CD4-positive, alpha-beta T cell treated with Interleukin-17A for 4 hours (primary cell): ENCODE results near the gene BCO1.

Experiments used
- DNase-seq: peaks from one replicate; pipeline ENCODE4 v3.0.0-alpha.2; 2020; ENCODE audit warnings: mixed read lengths

BCO1 gene

DNA sequence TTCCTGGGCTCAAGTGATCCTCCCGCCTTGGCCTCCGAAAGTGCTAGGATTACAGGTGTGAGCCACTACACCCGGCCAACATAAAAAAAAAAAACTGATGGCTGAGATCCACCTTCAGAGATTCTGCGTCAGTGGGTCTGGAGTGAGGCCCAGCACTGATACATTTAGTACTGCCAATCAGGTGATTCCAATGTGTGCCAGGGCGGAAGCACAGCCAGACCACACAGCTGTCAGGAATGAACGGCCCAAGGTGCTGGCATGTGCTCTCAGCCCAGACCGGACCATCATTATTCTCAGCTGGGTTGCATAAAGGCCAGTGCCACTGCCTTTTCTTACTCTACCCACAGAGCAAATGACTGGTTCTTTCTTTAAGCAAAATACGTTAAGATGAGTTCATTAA is 1.2 kb upstream of the BCO1 start:
- DNase-seq, result no peak

GRCh38 chr16:81237942-81238295 is 570 bp upstream of the BCO1 start:
- no peak for DNase-seq

DNA sequence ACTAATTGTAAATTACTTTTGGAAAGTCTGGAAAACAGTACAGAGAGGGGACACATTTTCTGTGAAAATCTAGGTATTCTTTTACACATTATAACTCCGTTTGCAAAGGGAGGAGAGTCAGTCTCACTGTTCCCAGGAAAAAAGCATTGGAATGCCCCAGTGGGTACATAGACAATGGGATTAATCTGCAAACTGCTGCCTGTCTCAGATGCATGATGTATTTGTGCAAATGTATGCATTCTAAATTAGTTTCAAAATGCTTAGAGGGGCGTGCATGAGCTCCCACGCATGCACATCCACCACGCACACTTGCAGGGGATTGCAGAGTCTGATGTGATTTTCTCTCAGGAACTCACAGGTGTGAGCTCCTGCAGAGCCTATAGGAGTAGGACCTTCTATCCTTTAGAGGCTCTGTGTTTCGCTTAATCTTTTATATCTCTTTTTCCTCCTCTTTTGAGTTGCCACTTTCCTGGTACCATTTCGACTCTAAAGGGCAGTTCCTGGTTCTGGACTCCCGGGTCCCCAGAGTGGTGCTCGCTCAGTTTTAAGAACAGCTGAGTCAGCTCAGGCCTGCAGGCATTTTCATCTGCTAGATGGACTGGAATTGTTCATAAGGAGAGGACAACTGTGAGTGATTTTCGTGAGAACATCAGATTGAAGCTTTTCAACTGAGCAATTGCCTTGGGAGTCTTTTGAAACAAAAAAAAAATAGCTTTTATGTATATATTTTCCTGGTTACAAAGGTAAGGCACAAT is 1.1 kb downstream of the BCO1 start:
- DNase-seq, result no peak

DNA sequence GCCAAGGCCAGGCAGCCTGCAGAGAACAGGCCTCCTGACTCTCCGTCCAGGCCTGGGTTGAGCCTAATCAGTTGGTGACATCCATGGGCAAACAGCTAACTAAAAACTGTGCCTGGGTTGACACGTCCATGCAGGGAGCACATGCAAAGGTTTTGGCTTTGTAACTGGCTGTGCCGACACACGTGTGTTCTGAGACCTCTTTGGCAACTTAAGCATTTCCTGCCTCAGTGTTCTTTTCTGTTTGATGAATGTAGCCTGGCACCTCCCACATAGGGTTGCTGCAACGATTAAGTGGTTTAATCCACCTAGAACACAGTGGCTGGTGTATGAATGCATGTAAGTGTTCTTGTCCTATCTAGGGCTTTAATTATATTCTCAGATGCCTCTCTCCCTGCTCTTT is 3.2 kb downstream of the BCO1 start:
- DNase-seq, result no peak

DNA sequence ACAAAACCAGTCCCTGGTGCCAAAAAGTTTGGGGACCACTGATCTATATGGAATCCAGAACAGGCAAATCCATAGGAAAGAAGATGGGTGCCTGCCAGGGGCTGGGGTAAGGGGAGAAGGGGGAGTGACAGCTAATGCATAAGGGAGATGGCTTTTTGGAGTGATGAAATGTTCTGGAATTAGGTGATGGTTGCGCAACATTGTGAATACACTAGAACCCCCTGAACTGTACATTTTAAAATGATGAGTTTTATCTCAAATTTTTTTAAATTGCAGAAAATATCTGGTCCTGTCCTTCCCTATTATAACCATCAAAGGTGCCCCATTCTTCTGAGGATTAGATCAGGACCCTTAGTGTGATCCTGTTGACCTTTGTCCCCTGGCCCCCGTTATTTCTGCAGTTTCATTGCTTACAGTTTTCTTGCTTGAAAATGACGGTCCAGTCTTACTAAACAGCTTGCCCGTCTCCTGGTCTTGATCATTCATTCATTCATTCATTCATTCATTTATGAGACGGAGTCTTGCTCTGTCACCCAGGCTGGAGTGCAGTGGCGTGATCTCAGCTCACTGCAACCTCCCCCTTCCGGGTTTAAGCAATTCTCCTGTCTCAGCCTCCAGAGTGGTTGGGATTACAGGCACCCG is 4.6 kb downstream of the BCO1 start:
- DNase-seq, result no peak

DNA sequence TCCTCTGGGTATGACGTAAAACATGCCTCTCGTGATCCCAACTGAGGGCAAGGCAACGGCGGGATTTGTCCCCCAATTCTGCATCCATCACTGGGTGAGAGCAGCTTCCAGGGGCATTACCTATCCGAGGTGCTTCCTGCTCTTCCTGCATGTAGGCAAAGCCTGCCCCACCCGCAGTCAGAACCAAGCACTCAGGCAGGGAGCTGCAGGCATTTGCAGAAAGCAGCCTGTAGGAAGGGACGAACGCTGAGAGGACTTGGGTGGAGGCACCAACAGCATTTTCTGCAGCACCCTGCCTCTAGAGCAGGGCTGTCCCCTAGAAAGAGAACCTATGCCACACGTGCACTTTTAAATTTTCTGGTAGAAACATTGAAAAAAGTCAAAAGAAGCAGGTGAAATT is 5.5 kb downstream of the BCO1 start:
- no peak for DNase-seq

- DNase-seq, result no peak
Measured at GRCh38 chr16:81251871-81252270, 13.4 kb downstream of the BCO1 start.

GRCh38 chr16:81253141-81253540 is 14.7 kb downstream of the BCO1 start:
- DNase-seq, result no peak

DNA sequence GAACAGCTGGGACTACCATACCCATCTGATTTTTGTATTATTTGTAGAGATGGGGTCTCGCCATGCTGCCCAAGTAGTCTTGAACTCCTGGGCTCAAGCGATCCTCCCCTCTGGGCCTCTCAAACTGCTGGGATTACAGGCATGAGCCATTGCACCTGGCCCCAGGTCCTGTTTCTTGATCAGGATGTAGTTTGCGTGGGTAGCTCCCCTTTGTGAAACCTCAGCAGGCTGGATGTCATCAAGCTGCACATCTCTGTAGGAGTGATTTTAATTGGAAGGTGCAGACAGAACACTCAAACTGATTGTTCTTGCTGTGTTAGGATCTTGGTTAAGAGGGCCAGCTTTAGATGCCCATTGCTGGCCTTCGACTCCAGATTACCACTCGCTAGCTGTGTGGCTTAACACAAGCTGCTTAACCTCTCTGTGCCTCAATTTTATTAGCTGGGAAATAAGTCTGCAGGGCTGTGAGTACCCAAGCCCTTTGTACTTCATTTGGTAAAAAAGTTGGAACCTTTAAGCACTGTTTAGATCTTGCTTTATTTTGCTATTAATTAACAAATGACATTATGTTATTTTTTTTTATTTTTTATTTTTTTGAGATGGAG is 16.5 kb downstream of the BCO1 start:
- no peak for DNase-seq

DNA sequence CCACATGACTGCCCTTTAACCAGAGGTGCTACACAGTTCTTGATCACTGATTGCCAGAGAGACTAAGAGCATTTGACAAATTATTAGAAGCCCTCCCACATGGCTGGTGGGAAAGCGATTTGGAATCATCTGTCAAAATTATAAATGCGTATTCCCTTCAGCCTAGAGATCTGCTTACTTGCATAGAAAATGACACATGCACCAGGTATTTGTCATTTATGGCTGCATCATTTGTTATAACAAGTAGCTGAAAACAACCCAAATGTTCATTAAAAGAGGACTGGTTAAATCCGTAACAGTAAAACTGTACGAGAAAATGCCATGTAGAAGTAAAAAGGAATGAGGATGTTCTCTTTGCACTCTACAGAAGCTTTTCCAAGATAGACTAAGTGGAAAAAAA is 21.4 kb downstream of the BCO1 start:
- no peak for DNase-seq

DNA sequence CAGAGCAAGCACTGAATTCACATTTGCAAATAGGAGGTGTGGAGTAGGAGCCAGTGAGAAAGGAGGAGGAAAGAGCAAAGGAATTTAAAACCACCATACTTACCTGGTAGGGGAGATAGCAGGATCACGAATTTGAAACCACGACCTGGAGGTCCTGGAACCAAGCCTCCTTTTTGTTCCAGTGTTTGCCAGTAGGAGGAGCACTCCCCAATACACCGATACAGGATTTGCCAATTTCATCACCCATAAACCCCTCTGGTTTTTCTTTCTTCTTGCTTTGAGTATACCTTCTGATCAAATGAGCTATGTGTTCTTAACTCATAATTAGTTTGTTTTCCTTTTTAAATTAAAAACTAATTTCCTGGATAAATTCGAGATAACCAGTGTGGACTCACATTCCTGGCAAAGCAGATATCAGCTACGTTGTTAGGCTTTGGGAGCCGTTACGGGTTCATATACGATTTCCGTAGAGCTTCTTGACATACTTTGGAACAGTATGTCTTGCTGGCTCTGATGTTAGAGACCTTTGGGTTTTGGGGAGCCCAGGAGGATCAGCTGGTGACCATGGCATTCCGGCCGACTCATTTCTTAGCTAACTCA is 22.7 kb downstream of the BCO1 start:
- DNase-seq, result peak; percentile 22

DNA sequence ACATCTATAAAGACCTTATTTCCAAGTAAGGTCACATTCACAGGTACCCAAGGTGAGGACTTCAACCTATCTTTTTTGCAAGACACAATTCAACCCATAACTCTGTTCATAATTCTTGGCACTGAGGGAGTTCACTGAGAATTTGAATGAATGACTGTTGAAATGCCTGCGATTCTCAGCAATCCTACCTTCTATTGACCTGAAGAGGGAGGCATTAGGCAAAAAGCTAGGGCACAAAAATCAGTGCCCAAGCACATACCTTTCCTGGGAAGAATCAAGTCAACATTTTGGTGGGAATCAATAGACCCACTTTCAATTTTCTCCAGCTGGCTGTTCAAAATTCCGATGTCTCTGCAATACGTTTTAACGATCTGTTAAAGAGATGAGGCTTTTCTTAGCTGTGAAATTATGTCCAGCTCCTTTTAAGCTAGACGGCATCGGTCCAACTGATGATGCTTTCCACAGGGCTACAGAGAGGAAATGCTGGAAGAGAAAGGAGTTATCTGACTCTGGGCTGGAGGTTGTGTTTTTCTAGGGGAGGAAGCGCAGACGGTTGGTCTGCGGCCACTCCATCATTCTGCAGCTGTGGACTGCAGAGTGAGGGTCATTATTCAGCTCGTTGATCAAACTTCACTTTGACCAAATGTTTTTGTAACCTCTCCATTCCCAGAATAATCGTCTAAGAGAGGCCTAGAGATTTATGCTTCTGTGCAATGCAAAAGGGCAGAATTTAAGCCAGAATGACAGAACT is 25.2 kb downstream of the BCO1 start:
- no peak for DNase-seq

DNA sequence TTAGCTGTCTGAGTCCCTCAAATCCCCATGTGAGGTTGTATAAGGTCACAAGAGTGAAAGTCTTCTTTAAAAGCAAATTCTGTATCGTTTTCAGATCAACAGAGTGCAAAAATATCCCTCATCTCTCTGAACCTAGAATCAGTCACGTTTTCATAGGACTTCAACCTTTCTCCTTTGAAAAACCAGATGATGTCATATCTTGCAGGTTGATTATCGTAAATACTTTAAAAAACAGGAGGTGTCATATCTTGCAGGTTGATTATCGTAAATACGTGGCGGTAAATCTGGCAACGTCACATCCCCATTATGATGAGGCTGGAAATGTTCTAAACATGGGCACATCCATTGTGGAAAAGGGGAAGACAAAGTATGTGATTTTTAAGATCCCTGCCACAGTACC is 25.9 kb downstream of the BCO1 start:
- no peak for DNase-seq

GRCh38 chr16:81265052-81265451 is 26.6 kb downstream of the BCO1 start:
- no peak for DNase-seq

- DNase-seq, result no peak
Measured at GRCh38 chr16:81265658-81266451, 27.4 kb downstream of the BCO1 start.

GRCh38 chr16:81266680-81267095 is 28.2 kb downstream of the BCO1 start:
- DNase-seq, result no peak

DNA sequence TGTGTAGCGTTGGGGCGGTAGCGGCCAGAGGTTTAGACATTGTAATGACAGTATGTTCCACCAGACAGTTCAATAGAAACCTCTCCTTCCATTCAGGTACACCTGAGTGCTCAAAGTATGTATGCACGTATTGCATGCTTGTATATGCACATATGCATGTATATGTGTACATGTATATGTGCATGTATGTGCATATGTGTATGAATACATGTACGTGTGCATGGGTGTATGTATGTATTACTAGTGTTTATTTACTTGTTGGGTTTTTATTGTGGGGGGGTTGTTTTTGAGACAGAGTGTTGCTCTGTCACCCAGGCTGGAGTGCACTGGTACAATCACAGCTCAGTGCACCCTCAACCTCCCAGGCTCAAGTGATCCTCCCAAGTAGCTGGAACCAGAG is 30.0 kb downstream of the BCO1 start:
- no peak for DNase-seq

DNA sequence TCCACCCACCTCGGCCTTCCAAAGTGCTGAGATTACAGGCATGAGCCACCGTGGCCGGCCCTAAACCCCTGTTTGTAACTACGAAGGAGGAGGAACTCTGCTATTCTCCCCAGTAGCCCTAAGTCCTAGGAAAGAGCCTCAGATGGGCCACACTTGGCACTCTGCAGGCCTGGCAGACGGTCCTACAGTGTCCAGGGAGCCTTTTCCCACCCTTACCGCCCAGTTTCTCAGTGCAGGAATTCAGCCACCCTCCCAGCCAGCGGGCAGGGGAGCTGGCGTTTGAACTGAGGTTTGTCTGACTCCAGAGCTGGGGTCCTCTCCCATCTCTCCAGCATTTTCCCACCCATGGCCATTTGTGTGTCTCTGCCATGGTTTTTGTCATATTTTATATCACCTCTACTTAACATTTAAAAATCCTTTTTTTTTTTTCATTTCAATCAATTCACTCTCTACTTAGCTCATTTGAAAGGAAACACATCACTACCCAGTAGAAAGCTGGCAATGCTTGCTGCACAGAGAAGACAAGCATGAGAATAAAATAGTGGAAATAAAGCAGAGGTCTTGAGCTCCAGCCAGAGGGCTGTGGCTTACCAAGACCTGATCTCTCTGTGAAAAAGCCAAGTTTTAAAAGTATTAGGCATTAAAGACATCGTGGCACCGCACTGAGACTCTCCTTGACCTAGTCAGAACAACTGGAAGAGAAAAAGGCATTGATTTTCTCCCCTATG is 34.9 kb downstream of the BCO1 start:
- no peak for DNase-seq

DNA sequence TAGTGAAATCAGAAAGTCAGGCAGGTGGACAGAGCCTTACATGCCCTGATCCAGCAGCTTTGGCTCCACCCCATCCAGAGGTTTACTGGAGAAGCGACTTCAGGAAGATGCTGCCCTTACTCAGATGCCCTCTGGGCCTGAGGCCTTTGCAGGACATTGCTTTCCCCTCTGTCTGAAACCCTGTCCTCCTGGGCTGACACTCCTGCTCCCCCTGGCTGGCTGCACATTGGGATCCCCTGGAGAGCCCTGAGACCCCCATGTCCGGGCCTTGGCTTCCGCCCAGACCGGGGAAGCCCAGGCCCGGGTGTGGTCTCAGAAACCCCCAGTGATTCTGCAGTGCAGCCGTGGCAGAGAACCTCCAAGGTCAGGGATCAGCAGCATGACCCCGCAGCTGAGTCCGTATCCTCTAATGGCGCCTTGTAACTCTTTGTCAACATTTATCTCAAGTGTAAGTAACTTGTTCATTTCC is 36.6 kb downstream of the BCO1 start:
- DNase-seq, result no peak

- DNase-seq, result no peak
Measured at GRCh38 chr16:81275795-81276194, 37.3 kb downstream of the BCO1 start.

DNA sequence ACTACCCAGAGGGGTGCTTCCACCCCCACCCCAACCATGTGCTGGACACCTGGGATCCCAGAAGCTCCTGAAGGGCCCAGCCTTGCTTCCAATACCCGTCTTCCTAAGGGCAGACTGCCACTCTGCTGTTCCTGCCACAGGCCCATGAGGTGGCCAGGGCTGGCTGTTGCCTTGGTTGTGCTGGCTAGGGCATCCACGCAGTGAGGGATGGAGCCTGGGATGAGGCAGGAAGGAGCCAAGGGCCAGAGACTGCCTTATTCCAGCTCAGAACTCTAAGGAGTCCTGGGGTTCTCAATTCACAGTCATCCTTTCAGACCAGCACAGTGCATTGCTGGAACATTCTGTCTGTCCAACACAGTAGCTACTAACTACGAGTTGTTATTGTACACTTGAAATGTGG is 37.8 kb downstream of the BCO1 start:
- no peak for DNase-seq
